ENCODE results near the gene SNX2.

SNX2 gene

DNA sequence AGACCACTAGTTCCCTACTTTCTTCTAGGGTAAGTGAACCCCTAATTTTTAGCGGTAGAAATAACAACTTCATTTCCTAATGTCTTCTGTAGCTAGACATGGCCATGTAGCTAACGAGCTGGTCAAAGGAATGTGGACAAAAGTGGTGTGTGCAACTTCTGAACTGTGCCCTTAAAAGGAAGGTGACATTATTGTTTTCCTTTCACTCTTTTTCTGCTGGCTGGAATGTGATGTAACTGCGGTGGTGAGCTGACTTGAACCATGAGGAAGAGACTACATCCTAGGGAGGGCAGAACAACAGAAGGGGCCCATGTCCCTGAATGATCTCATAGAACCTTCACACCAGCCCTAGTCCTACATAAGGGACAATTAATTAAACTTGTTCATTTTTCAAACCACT lies 1.3 kb upstream of the SNX2 start:
- no peak for DNase-seq

- DNase-seq: no peak
Measured at GRCh38 chr5:122774519-122774860, 390 bp upstream of the SNX2 start.

DNA sequence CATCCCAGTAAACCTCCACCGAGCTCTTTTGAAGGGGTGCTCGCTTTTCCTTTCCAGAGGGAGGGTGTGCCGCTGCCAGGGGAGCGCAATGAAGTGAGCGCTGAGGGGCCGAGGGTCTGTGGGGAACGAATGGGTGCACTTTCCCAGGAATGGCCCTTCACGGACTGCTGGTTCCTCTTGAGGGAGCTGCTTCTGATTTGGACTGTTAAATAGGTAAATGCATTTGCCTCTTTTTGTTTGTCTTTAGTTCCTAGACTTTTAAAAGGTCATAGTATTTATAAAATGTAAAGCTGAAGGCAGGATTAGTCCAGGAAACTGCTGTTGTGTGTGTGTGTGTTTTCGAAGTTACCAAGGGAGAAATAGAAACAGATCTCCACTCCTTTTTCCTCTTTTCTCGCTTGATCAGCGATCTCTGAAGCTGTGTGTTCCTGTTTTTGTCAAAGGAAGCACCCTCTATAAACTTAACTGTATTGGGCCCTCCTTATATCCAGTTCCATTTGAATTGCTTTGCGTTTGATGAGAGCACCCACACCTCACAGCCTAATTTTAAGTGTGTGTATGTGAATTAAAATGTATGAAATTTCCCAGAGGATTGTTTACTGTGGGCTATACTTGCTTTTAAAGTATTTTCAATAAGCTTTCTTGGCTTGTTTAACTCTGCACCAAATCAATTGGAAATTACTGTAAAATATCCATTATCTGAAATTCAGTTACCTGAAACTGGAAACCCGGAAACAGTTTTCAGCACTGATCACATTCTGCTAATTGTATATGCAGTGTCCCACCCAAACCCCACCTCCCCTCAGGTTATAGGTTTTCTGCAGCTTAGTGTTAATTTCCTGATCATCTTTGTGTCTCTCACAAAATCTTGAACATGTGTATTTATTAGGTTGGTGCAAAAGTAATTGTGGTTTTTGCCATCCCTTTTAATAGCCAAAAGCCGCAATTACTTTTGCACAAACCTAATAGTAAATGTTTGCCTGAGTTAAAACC lies 966 bp downstream of the SNX2 start:
- no peak for DNase-seq

GRCh38 chr5:122778157-122778556 lies 3.3 kb downstream of the SNX2 start:
- no peak for DNase-seq

DNA sequence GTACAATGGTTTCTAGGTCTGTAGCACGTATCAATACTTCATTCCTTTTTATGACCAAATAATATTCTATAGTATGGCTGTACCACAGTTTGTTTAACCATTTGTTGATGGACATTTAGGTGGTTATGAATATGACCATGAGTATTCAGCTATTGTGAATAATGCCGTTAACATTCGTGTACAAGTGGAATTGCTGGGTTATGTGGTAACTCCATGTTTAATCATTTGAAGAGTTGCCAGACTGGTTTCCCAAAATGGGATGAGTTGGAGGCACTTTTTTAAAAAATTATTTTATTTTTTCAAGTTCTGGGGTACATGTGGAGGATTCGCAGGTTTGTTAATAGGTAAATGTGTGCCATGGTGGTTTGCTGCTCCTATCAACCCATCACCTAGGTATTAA lies 4.6 kb downstream of the SNX2 start:
- no peak for DNase-seq

- DNase-seq: no peak
Measured at GRCh38 chr5:122780296-122780695, 5.4 kb downstream of the SNX2 start.

GRCh38 chr5:122781465-122781864 lies 6.6 kb downstream of the SNX2 start:
- DNase-seq: no peak

- no peak for DNase-seq
Measured at GRCh38 chr5:122785294-122785693, 10.4 kb downstream of the SNX2 start.

DNA sequence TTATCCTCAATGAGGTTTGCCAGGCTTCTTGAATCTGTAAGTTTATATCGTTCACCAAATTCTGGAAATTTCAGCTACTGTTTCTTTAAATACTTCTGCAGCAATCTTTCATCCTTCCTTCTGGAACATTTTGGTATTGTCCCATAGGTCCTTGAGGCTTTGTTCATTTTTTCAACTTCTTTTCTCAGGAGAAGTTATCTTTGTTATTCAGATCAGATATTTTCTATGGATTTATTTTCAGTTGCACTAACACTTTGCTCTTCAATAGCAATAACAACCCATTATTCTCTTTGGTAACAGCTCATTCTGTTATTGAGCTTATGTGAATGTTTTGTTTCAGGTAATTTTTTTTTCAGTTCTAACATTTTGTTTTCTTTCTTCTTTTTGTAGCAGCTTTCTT lies 13.5 kb downstream of the SNX2 start:
- DNase-seq: no peak

- DNase-seq: no peak
Measured at GRCh38 chr5:122788996-122789395, 14.1 kb downstream of the SNX2 start.

DNA sequence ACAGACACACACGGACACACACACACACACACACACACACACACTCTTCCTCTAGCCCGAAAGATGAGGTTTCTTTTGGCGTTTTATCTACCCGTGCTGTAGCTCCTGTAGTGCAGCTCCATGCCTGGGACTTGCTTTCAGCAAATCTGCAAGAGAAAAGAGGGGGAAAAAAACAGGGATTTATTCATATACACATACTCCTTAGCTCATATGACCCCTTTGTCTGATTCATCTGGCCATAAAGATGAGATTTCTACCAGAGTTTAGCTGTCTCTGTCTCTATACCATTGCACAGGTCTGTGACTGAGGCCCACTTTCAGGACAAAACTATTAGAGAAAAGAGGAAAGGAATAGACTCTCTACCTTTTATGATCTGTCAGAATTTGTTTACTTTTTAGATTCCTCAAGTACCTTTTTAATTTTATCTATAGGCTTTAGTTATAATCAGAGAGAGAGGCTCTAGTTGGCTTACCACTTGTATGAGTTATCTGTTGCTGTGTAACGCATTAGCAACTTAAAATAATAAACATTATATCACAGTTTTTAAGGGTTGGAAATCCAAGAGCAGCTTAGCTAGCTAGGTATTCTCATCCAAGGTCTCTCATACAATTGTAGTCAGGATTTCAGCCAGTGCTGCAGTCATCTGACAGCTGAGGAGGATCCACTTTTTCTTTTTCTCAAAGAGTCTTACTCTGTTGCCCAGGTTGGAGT lies 14.7 kb downstream of the SNX2 start:
- no peak for DNase-seq

DNA sequence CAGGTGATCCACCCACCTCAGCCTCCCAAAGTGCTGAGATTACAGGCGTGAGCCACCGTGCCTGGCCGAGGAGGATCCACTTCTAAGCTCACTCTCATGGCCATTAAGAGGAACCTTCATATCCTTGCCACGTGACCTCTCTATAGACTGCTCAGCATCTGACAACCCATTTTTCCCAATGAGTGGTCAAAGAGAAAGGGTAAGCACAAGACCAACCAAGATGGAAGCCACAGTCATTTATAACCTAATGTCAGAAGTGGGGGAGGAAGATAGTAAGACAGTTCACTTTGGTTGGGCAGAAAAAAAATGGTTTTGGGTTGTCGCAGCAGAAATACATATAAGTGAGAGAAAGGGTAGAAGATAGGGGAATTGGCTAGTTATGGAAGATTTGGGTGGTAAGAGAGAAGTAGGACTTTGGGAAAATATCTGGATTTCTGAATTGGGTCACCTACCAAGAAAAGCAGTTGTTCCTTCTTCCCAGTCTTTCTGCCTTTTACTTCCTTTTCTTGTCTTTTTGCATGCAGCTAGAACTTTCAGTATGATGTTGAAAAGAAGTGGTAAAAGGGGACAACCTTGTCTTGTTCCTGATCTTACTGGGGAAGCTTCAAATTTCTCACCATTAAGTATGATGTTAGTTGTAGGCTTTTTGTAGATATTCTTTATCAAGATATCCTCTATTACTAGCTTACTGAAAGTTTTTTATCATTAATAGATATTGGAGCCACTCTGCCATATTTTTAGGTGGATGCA lies 15.6 kb downstream of the SNX2 start:
- DNase-seq: no peak

GRCh38 chr5:122805481-122805880 lies 30.6 kb downstream of the SNX2 start:
- DNase-seq: no peak

DNA sequence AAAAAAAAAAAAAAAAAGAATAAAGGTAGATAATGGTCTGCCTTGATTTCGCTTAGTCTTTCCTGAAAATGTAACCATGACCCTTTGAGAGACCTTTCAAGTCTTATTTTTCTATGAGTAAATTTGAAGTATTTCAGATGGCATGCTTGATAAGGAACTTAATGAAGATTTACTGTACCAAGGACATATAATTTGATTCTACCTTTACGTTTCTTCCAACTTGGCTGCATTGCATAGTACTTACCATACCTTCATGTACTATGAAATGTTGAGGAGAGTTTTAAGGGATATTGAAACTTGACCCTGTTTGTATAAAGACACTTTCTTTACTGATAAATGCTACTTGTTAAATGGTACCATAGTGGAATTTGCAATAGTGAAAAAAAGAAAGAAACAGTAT lies 35.5 kb downstream of the SNX2 start:
- DNase-seq: no peak

GRCh38 chr5:122815218-122815767 lies 40.4 kb downstream of the SNX2 start:
- no peak for DNase-seq

- no peak for DNase-seq
Measured at GRCh38 chr5:122816756-122817155, 41.9 kb downstream of the SNX2 start.

DNA sequence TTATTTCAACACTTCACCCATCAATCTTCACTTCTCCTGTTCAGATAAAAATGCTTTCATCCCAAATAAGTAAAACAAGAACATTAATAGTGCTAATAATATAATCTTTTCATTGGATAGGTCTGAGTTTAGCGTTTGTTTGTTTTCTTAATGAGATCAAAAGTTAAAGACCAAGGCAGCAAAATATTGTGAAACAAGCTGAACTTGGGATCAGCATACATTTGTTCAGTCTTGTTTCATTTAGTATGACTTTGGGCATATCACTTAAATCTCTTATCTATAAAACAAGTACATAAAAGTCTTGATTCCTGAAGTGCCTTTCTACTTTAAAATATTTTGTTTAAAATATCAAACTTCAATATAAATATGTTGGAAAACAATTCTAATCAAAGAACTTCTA lies 57.1 kb downstream of the SNX2 start:
- no peak for DNase-seq

- DNase-seq: no peak
Measured at GRCh38 chr5:122835681-122836080, 60.8 kb downstream of the SNX2 start.

- no peak for DNase-seq
Measured at GRCh38 chr5:122836947-122837346, 62.1 kb downstream of the SNX2 start.

DNA sequence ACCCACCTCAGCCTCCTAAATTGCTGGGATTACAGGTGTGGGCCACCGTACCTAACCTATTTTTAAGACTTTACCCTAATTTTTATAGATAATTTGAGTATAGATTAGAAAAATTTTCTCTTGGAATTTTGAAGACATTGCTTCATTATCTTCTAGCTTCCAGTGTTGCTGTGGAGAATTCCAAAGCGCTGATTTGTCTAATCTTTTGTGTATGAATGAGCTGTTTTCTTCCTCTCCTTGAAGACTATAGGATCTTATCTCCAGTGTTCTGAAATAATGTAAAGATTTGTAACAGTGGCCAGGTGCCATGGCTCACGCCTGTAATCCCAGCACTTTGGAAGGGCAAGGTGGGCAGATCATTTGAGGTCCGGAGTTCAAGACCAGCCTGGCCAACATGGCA lies 64.9 kb downstream of the SNX2 start:
- DNase-seq: no peak

GRCh38 chr5:122842016-122842580 lies 67.2 kb downstream of the SNX2 start:
- DNase-seq: no peak

GRCh38 chr5:122844136-122844909 lies 69.4 kb downstream of the SNX2 start:
- no peak for DNase-seq

Measured in stimulated activated CD4-positive, alpha-beta T cell treated with anti-CD3 and anti-CD28 coated beads, Interleukin-2, amount 100 ng/mL, for 24 hours (primary cell).